ENCODE measurements around the gene UBR7.
"Not testable (repeated sequence)": the region's sequence is repeated elsewhere in the genome, so short reads cannot be mapped to it uniquely, and the experiment has no call there.

The UBR7 gene

DNA sequence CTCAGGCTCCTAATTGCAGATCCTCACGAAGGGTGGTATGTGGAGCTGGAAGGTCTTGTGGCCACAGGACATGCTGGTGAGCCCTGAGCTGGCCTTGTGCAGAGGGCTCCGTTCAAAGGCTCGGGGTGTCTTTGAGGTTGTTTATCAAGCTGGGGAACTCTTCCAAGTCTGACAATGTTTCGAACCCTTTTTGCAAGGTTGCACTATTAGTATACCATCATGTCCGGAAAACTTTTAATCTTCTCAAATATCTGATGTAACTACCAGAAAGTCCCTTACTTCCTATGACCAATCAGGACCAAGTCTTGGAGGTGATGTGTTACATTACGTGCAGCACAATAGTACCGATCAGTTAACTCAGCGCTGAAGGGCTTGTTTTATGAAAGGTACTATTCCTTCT, 21.5 kb downstream of the UBR7 start:
- no peak for DNase-seq (ENCODE audit: low read depth)
- TF ChIP-seq, protein P1, sequence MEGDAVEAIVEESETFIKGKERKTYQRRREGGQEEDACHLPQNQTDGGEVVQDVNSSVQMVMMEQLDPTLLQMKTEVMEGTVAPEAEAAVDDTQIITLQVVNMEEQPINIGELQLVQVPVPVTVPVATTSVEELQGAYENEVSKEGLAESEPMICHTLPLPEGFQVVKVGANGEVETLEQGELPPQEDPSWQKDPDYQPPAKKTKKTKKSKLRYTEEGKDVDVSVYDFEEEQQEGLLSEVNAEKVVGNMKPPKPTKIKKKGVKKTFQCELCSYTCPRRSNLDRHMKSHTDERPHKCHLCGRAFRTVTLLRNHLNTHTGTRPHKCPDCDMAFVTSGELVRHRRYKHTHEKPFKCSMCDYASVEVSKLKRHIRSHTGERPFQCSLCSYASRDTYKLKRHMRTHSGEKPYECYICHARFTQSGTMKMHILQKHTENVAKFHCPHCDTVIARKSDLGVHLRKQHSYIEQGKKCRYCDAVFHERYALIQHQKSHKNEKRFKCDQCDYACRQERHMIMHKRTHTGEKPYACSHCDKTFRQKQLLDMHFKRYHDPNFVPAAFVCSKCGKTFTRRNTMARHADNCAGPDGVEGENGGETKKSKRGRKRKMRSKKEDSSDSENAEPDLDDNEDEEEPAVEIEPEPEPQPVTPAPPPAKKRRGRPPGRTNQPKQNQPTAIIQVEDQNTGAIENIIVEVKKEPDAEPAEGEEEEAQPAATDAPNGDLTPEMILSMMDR (IDR thresholded peaks at IDR 0.05; ENCODE audit: control insufficient read depth, extremely low read depth, insufficient read depth), result no peak
- no peak overlapping the region for H3K4me3 ChIP-seq (ENCODE audit: low read depth, low read length)

DNA sequence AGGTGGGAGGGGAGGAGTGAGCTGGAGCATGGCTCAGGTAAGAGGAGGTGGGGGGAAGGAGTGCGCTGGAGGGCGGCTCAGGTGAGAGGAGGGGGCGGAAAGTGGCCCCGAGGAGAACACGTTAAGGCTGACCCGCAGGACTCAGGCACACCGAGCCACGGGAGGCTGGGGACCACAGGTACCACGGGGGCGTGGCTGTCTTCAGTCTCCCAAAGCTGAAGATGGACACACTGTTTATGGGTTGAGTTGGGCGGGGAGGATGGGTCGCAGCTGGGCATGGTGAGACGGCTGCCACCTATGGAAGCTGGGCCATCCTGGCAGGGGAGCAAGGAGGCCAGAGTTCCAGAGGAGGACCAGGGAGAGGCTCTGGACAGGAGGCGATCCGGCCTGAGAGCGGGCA, 23.5 kb downstream of the UBR7 start:
- TF ChIP-seq, protein P1 (IDR thresholded peaks at IDR 0.05; ENCODE audit: control insufficient read depth, extremely low read depth, insufficient read depth), result no peak
- DNase-seq (ENCODE audit: low read depth), result no peak
- no peak overlapping the region for H3K4me3 ChIP-seq (ENCODE audit: low read depth, low read length)

DNA sequence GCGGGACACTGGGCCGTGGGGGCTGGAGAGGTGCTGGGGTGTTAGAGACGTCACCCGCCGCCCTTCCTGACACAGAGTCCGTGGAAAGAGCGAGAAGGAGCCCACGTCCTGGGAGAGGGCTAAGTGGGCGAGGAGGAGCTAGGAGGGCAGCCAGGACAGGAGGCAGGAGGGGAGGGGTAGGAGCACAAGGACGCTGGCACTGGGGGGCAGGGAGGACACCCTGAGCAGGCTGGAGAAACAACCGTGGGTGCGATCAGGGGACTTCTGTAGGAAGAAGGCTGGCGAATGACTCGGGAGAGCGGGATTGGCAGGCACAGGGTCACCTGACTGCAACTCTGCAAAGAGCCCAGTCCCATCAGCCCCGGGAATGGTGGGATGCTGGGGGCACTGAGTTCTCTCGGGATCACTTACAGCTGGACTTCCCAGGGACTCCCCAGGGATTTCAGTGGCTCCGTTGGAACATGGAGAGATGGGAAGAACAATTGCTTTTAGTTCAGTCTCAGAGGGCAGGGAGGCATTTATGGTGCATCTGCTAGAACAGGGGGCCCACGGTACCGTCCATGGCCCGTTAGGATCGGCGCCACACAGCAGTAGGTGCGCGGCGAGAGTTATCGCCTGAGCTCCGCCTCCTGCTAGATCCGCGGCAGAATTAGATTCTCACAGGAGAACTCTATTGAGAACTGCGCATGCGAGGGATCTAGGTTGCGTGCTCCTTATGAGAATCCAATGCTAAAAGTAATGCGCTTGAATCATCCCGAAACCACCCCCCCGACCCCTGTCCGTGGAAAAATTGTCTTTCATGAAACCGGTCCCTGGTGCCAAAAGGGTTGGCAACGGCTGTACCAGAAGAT, 24.3 kb downstream of the UBR7 start:
- TF ChIP-seq, protein P1 (IDR thresholded peaks at IDR 0.05; ENCODE audit: control insufficient read depth, extremely low read depth, insufficient read depth), result no peak
- H3K4me3 ChIP-seq (ENCODE audit: low read depth, low read length), result peak overlapping the region; percentile 6; the same call in 1 of the 2 replicates
- no peak for DNase-seq (ENCODE audit: low read depth)

DNA sequence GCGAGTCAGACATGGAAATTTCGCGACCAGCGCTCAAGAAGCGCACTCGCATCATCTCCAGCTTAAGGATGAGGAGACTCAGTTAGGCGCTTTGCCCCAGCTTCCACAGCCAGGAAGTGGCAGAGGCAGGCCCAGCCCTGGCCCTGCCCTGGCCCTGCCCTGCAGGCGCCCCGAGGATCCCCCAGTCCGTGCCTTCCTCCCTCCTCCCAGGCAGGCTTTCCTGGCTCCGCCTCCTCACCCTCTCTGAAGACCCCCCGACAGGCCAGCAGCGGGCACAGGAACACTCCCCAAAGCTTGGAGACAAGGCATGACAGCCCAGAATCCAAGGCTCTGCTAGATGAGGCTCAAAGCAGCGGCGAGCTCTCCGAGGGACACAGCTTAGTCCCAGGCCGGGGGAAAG, 25.1 kb downstream of the UBR7 start:
- TF ChIP-seq, protein P1 (IDR thresholded peaks at IDR 0.05; ENCODE audit: control insufficient read depth, extremely low read depth, insufficient read depth), result no peak
- no peak for DNase-seq (ENCODE audit: low read depth)
- H3K4me3 ChIP-seq (ENCODE audit: low read depth, low read length), result no peak overlapping the region

DNA sequence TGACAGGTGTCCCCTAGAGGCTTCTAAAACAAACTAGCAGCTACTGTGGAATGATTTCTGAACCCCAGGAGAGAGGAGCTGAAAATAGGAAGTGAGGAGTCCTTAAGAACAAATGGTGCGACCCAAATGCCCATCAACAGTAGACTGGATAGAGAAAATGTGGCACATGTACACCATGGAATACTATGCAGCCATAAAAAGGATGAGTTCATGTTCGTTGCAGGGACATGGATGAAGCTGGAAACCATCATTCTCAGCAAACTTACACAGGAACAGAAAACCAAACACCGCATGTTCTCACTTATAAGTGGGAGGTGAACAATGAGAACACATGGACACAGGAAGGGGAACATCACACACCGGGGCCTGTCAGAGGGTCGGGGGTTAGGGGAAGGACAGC, 26.0 kb downstream of the UBR7 start:
- not testable (repeated sequence) for DNase-seq (ENCODE audit: low read depth)

DNA sequence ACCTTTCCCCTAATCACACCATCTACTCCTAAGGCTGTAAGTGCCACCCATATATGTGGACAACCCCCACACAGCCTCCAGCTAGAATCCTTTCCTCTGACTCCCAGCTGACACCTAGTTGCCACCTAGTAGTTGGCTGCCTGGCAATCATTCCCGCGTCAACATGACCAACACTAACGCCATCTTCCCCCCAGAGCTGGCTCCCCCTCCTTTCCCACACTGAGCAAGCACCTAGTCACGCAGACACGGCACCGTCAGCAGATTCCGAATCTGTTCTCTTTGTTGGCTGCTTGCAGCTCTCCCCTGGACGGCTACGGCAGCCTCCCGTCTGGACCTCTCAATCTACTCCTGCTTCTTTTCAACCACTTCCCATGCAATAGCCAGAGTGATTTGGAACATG, 27.7 kb downstream of the UBR7 start:
- no peak for DNase-seq (ENCODE audit: low read depth)
- TF ChIP-seq, protein P1 (IDR thresholded peaks at IDR 0.05; ENCODE audit: control insufficient read depth, extremely low read depth, insufficient read depth), result no peak
- H3K4me3 ChIP-seq (ENCODE audit: low read depth, low read length), result no peak overlapping the region

More for the DNA sequence above, 26.0 kb downstream of the UBR7 start:
- H3K4me3 ChIP-seq (ENCODE audit: low read depth, low read length), result not testable (repeated sequence)

DNA sequence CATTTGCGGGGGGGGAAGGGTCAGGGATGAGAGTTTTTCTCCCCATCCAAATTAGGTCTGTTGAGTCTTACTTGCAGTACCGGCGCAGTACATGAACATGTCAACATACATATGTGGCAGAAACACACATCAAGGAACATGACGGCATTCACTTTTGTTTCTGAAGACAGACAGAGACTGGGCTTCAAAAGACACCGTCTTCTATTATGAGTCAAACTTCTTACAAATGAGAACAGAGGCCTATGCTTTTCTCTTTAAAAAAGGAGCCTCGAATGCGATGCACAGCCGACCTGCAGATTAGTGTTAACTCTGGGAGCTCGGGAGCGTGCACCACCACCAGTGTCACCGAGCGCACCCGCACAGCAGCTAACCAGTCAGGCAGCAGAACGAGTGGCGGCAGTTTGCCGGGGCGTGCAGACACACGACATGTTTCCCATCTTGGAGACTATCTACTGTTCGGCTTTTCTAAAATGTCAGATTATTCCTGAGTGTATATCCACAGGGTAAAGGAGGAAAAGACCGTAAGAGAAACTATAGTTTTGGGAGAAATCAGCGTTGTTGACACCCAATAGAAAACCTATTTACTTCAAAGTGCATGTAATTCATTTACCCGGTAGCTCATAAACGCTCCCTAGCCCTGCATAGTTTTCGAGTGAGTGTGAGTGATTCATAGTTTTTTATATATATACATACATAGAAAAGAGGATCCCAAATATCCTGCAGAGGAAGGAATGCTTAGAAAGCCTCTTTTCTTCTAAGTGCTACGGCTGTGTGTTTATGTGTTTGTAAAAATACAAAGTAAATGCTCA, 33.0 kb downstream of the UBR7 start:
- TF ChIP-seq, protein P1 (IDR thresholded peaks at IDR 0.05; ENCODE audit: control insufficient read depth, extremely low read depth, insufficient read depth), result no peak
- no peak for DNase-seq (ENCODE audit: low read depth)
- no peak overlapping the region for H3K4me3 ChIP-seq (ENCODE audit: low read depth, low read length)

All from LNCaP clone FGC (cell line).